Measurements from ENCODE around the gene NLE1.

Gene NLE1

GRCh38 chr17:35135322-35135721 lies 6.8 kb downstream of the NLE1 start:
- no peak for TF ChIP-seq PAX5 (IDR thresholded peaks at IDR 0.05; ENCODE audit: insufficient read depth, low read length, severe bottlenecking)
- no peak for TF ChIP-seq POU2F2 (IDR thresholded peaks at IDR 0.05; ENCODE audit: low read depth, low read length)
- no peak for TF ChIP-seq SPI1 (IDR thresholded peaks at IDR 0.05; ENCODE audit: low read depth, low read length)
- TF ChIP-seq POLR2A (IDR thresholded peaks at IDR 0.05; ENCODE audit: low read depth, low read length), result no peak
- no peak for TF ChIP-seq POLR2AphosphoS5 (IDR thresholded peaks at IDR 0.05; ENCODE audit: low read depth, low read length)
- TF ChIP-seq TAF1 (IDR thresholded peaks at IDR 0.05; ENCODE audit: low read depth, low read length), result no peak
- no peak for DNase-seq (ENCODE audit: insufficient read length, low spot score)
- FAIRE-seq, result no peak

- TF ChIP-seq TAF1 (IDR thresholded peaks at IDR 0.05; ENCODE audit: low read depth, low read length) (no peak), POU2F2 (IDR thresholded peaks at IDR 0.05; ENCODE audit: low read depth, low read length) (no peak), POLR2A (IDR thresholded peaks at IDR 0.05; ENCODE audit: low read depth, low read length) (no peak), SPI1 (IDR thresholded peaks at IDR 0.05; ENCODE audit: low read depth, low read length) (no peak), PAX5 (IDR thresholded peaks at IDR 0.05; ENCODE audit: insufficient read depth, low read length, severe bottlenecking) (no peak), POLR2AphosphoS5 (IDR thresholded peaks at IDR 0.05; ENCODE audit: low read depth, low read length) (no peak)
- FAIRE-seq (no peak), DNase-seq (ENCODE audit: insufficient read length, low spot score) (no peak)
These were observed 9.1 kb downstream of the NLE1 start for GRCh38 chr17:35132816-35133550.

GRCh38 chr17:35132099-35132498 lies 10.0 kb downstream of the NLE1 start:
- no peak for FAIRE-seq

GRCh38 chr17:35130392-35130791 lies 11.7 kb downstream of the NLE1 start:
- FAIRE-seq (no peak), DNase-seq (ENCODE audit: insufficient read length, low spot score) (no peak)
- TF ChIP-seq SPI1 (IDR thresholded peaks at IDR 0.05; ENCODE audit: low read depth, low read length), result no peak
- TF ChIP-seq POLR2A (IDR thresholded peaks at IDR 0.05; ENCODE audit: low read depth, low read length), result no peak
- TF ChIP-seq PAX5 (IDR thresholded peaks at IDR 0.05; ENCODE audit: insufficient read depth, low read length, severe bottlenecking), result no peak
- TF ChIP-seq POLR2AphosphoS5 (IDR thresholded peaks at IDR 0.05; ENCODE audit: low read depth, low read length), result 0 out of 2 replicates have a peak, but pooled peaks have one; percentile 23
- TF ChIP-seq TAF1 (IDR thresholded peaks at IDR 0.05; ENCODE audit: low read depth, low read length), result no peak
- no peak for TF ChIP-seq POU2F2 (IDR thresholded peaks at IDR 0.05; ENCODE audit: low read depth, low read length)

More at GRCh38 chr17:35132099-35132498, 10.0 kb downstream of the NLE1 start:
- no peak for TF ChIP-seq POLR2AphosphoS5 (IDR thresholded peaks at IDR 0.05; ENCODE audit: low read depth, low read length)
- TF ChIP-seq TAF1 (IDR thresholded peaks at IDR 0.05; ENCODE audit: low read depth, low read length), result no peak
- no peak for TF ChIP-seq POLR2A (IDR thresholded peaks at IDR 0.05; ENCODE audit: low read depth, low read length)
- TF ChIP-seq SPI1 (IDR thresholded peaks at IDR 0.05; ENCODE audit: low read depth, low read length), result no peak
- TF ChIP-seq POU2F2 (IDR thresholded peaks at IDR 0.05; ENCODE audit: low read depth, low read length), result no peak
- no peak for TF ChIP-seq PAX5 (IDR thresholded peaks at IDR 0.05; ENCODE audit: insufficient read depth, low read length, severe bottlenecking)
- DNase-seq (ENCODE audit: insufficient read length, low spot score), result no peak

GRCh38 chr17:35129973-35130351 lies 12.1 kb downstream of the NLE1 start:
- DNase-seq (ENCODE audit: insufficient read length, low spot score) (no peak), FAIRE-seq (no peak)
- TF ChIP-seq SPI1 (IDR thresholded peaks at IDR 0.05; ENCODE audit: low read depth, low read length) (no peak), POLR2AphosphoS5 (IDR thresholded peaks at IDR 0.05; ENCODE audit: low read depth, low read length) (no peak), POU2F2 (IDR thresholded peaks at IDR 0.05; ENCODE audit: low read depth, low read length) (no peak), POLR2A (IDR thresholded peaks at IDR 0.05; ENCODE audit: low read depth, low read length) (no peak), PAX5 (IDR thresholded peaks at IDR 0.05; ENCODE audit: insufficient read depth, low read length, severe bottlenecking) (no peak), TAF1 (IDR thresholded peaks at IDR 0.05; ENCODE audit: low read depth, low read length) (no peak)

- TF ChIP-seq PAX5 (IDR thresholded peaks at IDR 0.05; ENCODE audit: insufficient read depth, low read length, severe bottlenecking) (no peak), POLR2A (IDR thresholded peaks at IDR 0.05; ENCODE audit: low read depth, low read length) (no peak), TAF1 (IDR thresholded peaks at IDR 0.05; ENCODE audit: low read depth, low read length) (no peak), SPI1 (IDR thresholded peaks at IDR 0.05; ENCODE audit: low read depth, low read length) (no peak), POU2F2 (IDR thresholded peaks at IDR 0.05; ENCODE audit: low read depth, low read length) (no peak), POLR2AphosphoS5 (IDR thresholded peaks at IDR 0.05; ENCODE audit: low read depth, low read length) (peak; percentile 44; the same call in 1 of the 2 replicates)
- FAIRE-seq (no peak), DNase-seq (ENCODE audit: insufficient read length, low spot score) (no peak)
These were observed 12.7 kb downstream of the NLE1 start for GRCh38 chr17:35129154-35129972.

GRCh38 chr17:35127751-35128514 lies 14.2 kb downstream of the NLE1 start:
- no peak for FAIRE-seq
- TF ChIP-seq PAX5 (IDR thresholded peaks at IDR 0.05; ENCODE audit: insufficient read depth, low read length, severe bottlenecking), result no peak
- TF ChIP-seq SPI1 (IDR thresholded peaks at IDR 0.05; ENCODE audit: low read depth, low read length), result no peak
- TF ChIP-seq POLR2A (IDR thresholded peaks at IDR 0.05; ENCODE audit: low read depth, low read length), result no peak
- TF ChIP-seq POU2F2 (IDR thresholded peaks at IDR 0.05; ENCODE audit: low read depth, low read length), result no peak
- no peak for TF ChIP-seq POLR2AphosphoS5 (IDR thresholded peaks at IDR 0.05; ENCODE audit: low read depth, low read length)
- TF ChIP-seq TAF1 (IDR thresholded peaks at IDR 0.05; ENCODE audit: low read depth, low read length), result no peak
- no peak for DNase-seq (ENCODE audit: insufficient read length, low spot score)

- DNase-seq (ENCODE audit: insufficient read length, low spot score), result no peak
- FAIRE-seq, result no peak
- TF ChIP-seq TAF1 (IDR thresholded peaks at IDR 0.05; ENCODE audit: low read depth, low read length) (no peak), POU2F2 (IDR thresholded peaks at IDR 0.05; ENCODE audit: low read depth, low read length) (no peak), SPI1 (IDR thresholded peaks at IDR 0.05; ENCODE audit: low read depth, low read length) (no peak), POLR2A (IDR thresholded peaks at IDR 0.05; ENCODE audit: low read depth, low read length) (no peak), PAX5 (IDR thresholded peaks at IDR 0.05; ENCODE audit: insufficient read depth, low read length, severe bottlenecking) (no peak), POLR2AphosphoS5 (IDR thresholded peaks at IDR 0.05; ENCODE audit: low read depth, low read length) (no peak)
These were observed 20.8 kb downstream of the NLE1 start, which contains the start of gene FNDC8 for GRCh38 chr17:35121315-35121714. Gene FNDC8 (plus strand): TSS chr17:35121615. CDS start chr17:35121694, 79 bp downstream.
